Pancreas (tissue), 10 donors: ENCODE data around the gene UNC13B. TPM values are rescaled to one million over a fixed set of nuclear protein-coding genes. Genes with fewer than 3 reads are reported as not detected.
"Not testable (repeated sequence)": the region's sequence is repeated elsewhere in the genome, so short reads cannot be mapped to it uniquely, and the experiment has no call there.

Source experiments
- ATAC-seq, 4 donors: fragments of 200-7000 bp; cut with Tn5 transposase; one replicate each; pipeline versions ENCODE4 v1.8.0 to v1.9.1; 2020; ENCODE audit warnings: mild to moderate bottlenecking in 4 of 4, moderate library complexity in 4 of 4
- DNase-seq, 6 donors: peaks; one replicate each; pipeline ENCODE4 v3.0.0-alpha.2; 2020
- FAIRE-seq: peaks from 2 replicates; lab custom pipeline; 2012; peaks lifted over from hg19 to GRCh38; lab: Jason Lieb, UNC
- H3K27ac ChIP-seq, 4 donors: fragments of 200-600 bp; sonication (generic); 1 replicate in 3 of 4; 2 replicates in 1 of 4; pipeline versions ENCODE4 v1.5.0 to v1.8.0; 2020
- H3K27me3 ChIP-seq, 4 donors: fragments of 200-600 bp; one replicate each; pipeline ENCODE4 v1.8.0; 2021
- H3K36me3 ChIP-seq, 3 donors: fragments of 200-600 bp; sonication (generic) in 1 of 3; one replicate each; pipeline versions ENCODE4 v1.5.0 to v1.8.0; 2020 to 2021
- H3K4me1 ChIP-seq, 3 donors: fragments of 200-600 bp; one replicate each; pipeline ENCODE4 v1.8.0; 2021
- H3K4me3 ChIP-seq, 4 donors: fragments of 200-600 bp; sonication (generic) in 2 of 4; one replicate each; pipeline versions ENCODE4 v1.5.0 to v1.8.0; 2020 to 2021
- H3K9me3 ChIP-seq, 4 donors: fragments of 200-600 bp; one replicate each; pipeline ENCODE4 v1.8.0; 2021
- CTCF ChIP-seq, 4 donors: fragments of 200-600 bp; sonication (generic) in 3 of 4; IDR thresholded peaks; one replicate each; pipeline versions ENCODE4 v1.5.0 to v1.8.0; 2021; ENCODE audit warnings: antibody characterized with exemption in 4 of 4
- WGBS, 2 donors: extraction: QIAGEN DNeasy Blood & Tissue Kit; methylation state at CpG; one replicate each; pipeline ENCODE4 v1.1.7; 2013; 5-methylcytosine and 5-hydroxymethylcytosine counted together
- intact Hi-C, 3 donors: fragments of 100-400 bp; cut with DNase I; formaldehyde crosslinking; loops; one replicate each; pipeline versions ENCODE4 v1.11.1 to v1.14.2; 2022
- polyA plus RNA-seq, 2 donors: library from polyadenylated mRNA; stranded (reverse); fragments of 200-250 nt; gene quantifications; one replicate each; pipeline ENCODE4 v1.2.3, GENCODE V29; 2013
- total RNA-seq, 6 donors: library from RNA; stranded (reverse); fragmentation: NEBNext Ultra II Directional in 4 of 6; extraction: Animal tissue kit (Norgen Biotek cat#: 25700) in 4 of 6; gene quantifications; one replicate each; pipeline versions ENCODE4 v1.2.1 to v1.2.4, GENCODE V29; 2021 to 2023
- donor health status: healthy with polysubstance abuse.
- donor health status: DM: no; HTN: no; CAD: no; lungs with moderate emphysema.
- donor health status: DM: no; HTN: no; CAD: no.
- donor health status: control.
- donor health status: control.
- donor health status: Bipolar disorder and iron deficiency.
- donor health status: DM: yes; HTN: yes; CAD: no.
- donor health status: DM: no; HTN: no; CAD: no.
- donor health status: DM: no; HTN: no; CAD: no.
- donor health status: DM: yes; HTN: yes; CAD: no.

The UNC13B gene
- total and polyA plus RNA-seq, 8 donors, result 13.3 to 33.8 (median 26.1) TPM

GRCh38 chr9:35177520-35177919, 15.7 kb downstream of the UNC13B start:
- Histone ChIP-seq H3K4me3 (no peak overlapping the region), H3K4me1 (peaks cover 25 to 37% (median 30%) of the 10 kb centered on the region in 3 donors), H3K27me3 (no peaks in the 10 kb centered on the region), H3K27ac (no peak overlapping the region), H3K9me3 (no peaks in the 10 kb centered on the region), H3K36me3 (no peaks in the 10 kb centered on the region)
- TF ChIP-seq CTCF (IDR thresholded peaks at IDR 0.05), result no peak
- peak; percentile 95 for FAIRE-seq
- intact Hi-C loops, result no loop called here
- DNase-seq, result no peak
- ATAC-seq, result no peak

- no peak for DNase-seq
- peak; percentile 81 to 91 (median 86) for ATAC-seq
- Histone ChIP-seq H3K27ac (peak overlapping the region in 3 of 4 donors; percentile 19 to 50 (median 27)), H3K27me3 (no peaks in the 10 kb centered on the region), H3K36me3 (no peaks in the 10 kb centered on the region), H3K4me1 (peaks cover 23 to 30% (median 24%) of the 10 kb centered on the region in 3 donors), H3K4me3 (no peak overlapping the region), H3K9me3 (no peaks in the 10 kb centered on the region)
- intact Hi-C loops, result no loop called here
- WGBS, 2 donors, result 40 to 43% methylated on average over 4 of the region's 4 CpGs
- no peak for FAIRE-seq
- no peak for TF ChIP-seq CTCF (IDR thresholded peaks at IDR 0.05)
These were observed 17.8 kb downstream of the UNC13B start for GRCh38 chr9:35179347-35180280.

- FAIRE-seq, result no peak
- peak overlapping the region in 1 of 4 donors; percentile 50 for H3K27ac ChIP-seq
- 67 to 89% methylated on average over 2 of the region's 2 CpGs for WGBS, 2 donors
- H3K36me3 ChIP-seq, result no peaks in the 10 kb centered on the region
- intact Hi-C loops, result no loop called here
- DNase-seq, result no peak
- no peaks in the 10 kb centered on the region for H3K9me3 ChIP-seq
- ATAC-seq, result peak; percentile 38 to 53 (median 48)
- no peak overlapping the region for H3K4me3 ChIP-seq
- no peaks in the 10 kb centered on the region for H3K27me3 ChIP-seq
- TF ChIP-seq CTCF (IDR thresholded peaks at IDR 0.05), result no peak
- peaks cover 23 to 30% (median 24%) of the 10 kb centered on the region in 3 donors for H3K4me1 ChIP-seq
These were observed 19.0 kb downstream of the UNC13B start for GRCh38 chr9:35180801-35181200.

GRCh38 chr9:35182401-35182800, 20.6 kb downstream of the UNC13B start:
- H3K27ac ChIP-seq, DNase-seq, H3K36me3 ChIP-seq, H3K4me3 ChIP-seq, ATAC-seq, H3K9me3 ChIP-seq, intact Hi-C loops, H3K27me3 ChIP-seq: not testable (repeated sequence)
- peaks cover 23 to 30% (median 24%) of the 10 kb centered on the region in 3 donors for H3K4me1 ChIP-seq
- WGBS, 2 donors, result 35 to 54% methylated on average over 3 of the region's 3 CpGs
- FAIRE-seq, result peak; percentile 59

- H3K27me3 ChIP-seq, H3K36me3 ChIP-seq, H3K9me3 ChIP-seq, FAIRE-seq, H3K27ac ChIP-seq, ATAC-seq, H3K4me3 ChIP-seq, intact Hi-C loops: not testable (repeated sequence)
- DNase-seq, result peak in 1 of 6 donors; percentile 57
- H3K4me1 ChIP-seq, result peaks cover 23 to 27% (median 24%) of the 10 kb centered on the region in 3 donors
- 98 to 99% methylated on average over 27 to 56 of the region's 56 CpGs for WGBS, 2 donors
These were observed 21.4 kb downstream of the UNC13B start for GRCh38 chr9:35182996-35183754.

GRCh38 chr9:35183755-35184480, 22.1 kb downstream of the UNC13B start:
- intact Hi-C loops, H3K4me3 ChIP-seq, ATAC-seq, H3K36me3 ChIP-seq, H3K9me3 ChIP-seq, H3K27ac ChIP-seq, H3K27me3 ChIP-seq, FAIRE-seq: not testable (repeated sequence)
- DNase-seq, result peak in 2 of 6 donors; percentile 30 to 70
- whole genome bisulfite sequencing, 2 donors, result 98 to 99% methylated on average over 51 to 53 of the region's 53 CpGs
- H3K4me1 ChIP-seq, result peaks cover 21 to 24% (median 22%) of the 10 kb centered on the region in 3 donors
